ENCODE results near the gene GIGYF2. TPM values are rescaled to one million over a fixed set of nuclear protein-coding genes. Genes with fewer than 3 reads are reported as not detected.

GIGYF2 gene
- total RNA-seq, 2 experiments from 2014 or later, result 50.5 to 60.9 TPM

DNA sequence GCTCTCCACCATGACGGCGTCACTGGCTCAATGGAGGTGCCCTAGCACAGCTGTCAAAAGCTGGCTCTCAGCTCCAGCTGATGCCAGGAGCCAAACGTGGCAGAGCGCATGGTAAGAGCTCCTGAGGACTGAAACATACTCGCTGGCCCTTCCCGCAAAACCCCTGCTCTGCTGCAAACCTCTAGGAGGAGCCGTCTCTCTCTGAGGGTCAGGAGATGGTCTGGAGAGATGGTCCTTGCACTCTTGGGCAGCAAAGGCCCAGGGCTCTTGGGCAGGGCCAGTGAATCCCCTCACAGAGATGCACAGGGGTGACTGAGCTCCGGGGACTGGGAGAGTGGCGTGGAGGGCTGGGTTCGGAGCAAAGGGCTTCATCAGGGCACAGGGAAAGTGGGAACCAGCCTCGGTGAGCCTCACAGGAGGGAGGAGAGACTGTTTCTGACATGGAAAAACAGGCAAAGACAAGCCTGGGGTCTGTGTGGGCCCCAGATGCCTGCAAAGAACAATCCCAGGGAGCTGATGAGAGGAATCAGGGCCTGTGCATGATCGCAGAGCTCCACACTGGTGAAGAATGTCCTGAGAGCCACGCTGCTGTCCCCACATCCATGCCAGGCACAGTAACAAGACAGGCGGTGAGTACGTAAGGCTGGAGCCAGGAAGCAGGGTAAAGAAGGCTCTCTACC is 190.2 kb downstream of the GIGYF2 start:
- no peak overlapping the region for H2AFZ ChIP-seq (ENCODE audit: low read length)
- no peak overlapping the region for H3K27ac ChIP-seq (ENCODE audit: low read depth, low read length, poor library complexity, severe bottlenecking)
- H3K4me3 ChIP-seq (ENCODE audit: low read depth, low read length, poor library complexity, severe bottlenecking), result no peak overlapping the region
- H3K79me2 ChIP-seq (ENCODE audit: insufficient read depth, low read depth, low read length), result no peaks in the 10 kb centered on the region
- no peaks in the 10 kb centered on the region for H3K4me1 ChIP-seq (ENCODE audit: insufficient read depth, low read length, poor library complexity, severe bottlenecking)
- TF ChIP-seq EZH2phosphoT487 (IDR thresholded peaks at IDR 0.05; ENCODE audit: borderline replicate concordance, low read depth, low read length), result no peak
- TF ChIP-seq, protein P1, sequence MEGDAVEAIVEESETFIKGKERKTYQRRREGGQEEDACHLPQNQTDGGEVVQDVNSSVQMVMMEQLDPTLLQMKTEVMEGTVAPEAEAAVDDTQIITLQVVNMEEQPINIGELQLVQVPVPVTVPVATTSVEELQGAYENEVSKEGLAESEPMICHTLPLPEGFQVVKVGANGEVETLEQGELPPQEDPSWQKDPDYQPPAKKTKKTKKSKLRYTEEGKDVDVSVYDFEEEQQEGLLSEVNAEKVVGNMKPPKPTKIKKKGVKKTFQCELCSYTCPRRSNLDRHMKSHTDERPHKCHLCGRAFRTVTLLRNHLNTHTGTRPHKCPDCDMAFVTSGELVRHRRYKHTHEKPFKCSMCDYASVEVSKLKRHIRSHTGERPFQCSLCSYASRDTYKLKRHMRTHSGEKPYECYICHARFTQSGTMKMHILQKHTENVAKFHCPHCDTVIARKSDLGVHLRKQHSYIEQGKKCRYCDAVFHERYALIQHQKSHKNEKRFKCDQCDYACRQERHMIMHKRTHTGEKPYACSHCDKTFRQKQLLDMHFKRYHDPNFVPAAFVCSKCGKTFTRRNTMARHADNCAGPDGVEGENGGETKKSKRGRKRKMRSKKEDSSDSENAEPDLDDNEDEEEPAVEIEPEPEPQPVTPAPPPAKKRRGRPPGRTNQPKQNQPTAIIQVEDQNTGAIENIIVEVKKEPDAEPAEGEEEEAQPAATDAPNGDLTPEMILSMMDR (conservative IDR thresholded peaks at IDR 0.05; ENCODE audit: low read length), result peak; percentile 25; the same call in 1 of the 2 replicates
- H3K9me3 ChIP-seq (ENCODE audit: low read length), result no peaks in the 10 kb centered on the region
- DNase-seq (ENCODE audit: low spot score), result no peak
- no peaks in the 10 kb centered on the region for H3K9me2 ChIP-seq (ENCODE audit: insufficient read depth, low read length)
- no TSS peak for BruUV-seq (replicated peaks)
- ChIA-PET CTCF (ENCODE audit: unreplicated experiment) (no interaction called here), POLR2A (interaction anchor here (0.6 kb wide), 1 partner anchor 27 kb away, joined by 3 read pairs; no protein-coding TSS in a partner anchor)
- intact Hi-C loops (cut with micrococcal nuclease; ENCODE audit: unreplicated experiment), result no loop called here
- no peak overlapping the region for H3K4me2 ChIP-seq (ENCODE audit: low read length)
- H3K36me3 ChIP-seq (ENCODE audit: insufficient read depth, low read length), result no peaks in the 10 kb centered on the region
- H4K20me1 ChIP-seq (ENCODE audit: insufficient read depth, low read length), result no peaks in the 10 kb centered on the region

DNA sequence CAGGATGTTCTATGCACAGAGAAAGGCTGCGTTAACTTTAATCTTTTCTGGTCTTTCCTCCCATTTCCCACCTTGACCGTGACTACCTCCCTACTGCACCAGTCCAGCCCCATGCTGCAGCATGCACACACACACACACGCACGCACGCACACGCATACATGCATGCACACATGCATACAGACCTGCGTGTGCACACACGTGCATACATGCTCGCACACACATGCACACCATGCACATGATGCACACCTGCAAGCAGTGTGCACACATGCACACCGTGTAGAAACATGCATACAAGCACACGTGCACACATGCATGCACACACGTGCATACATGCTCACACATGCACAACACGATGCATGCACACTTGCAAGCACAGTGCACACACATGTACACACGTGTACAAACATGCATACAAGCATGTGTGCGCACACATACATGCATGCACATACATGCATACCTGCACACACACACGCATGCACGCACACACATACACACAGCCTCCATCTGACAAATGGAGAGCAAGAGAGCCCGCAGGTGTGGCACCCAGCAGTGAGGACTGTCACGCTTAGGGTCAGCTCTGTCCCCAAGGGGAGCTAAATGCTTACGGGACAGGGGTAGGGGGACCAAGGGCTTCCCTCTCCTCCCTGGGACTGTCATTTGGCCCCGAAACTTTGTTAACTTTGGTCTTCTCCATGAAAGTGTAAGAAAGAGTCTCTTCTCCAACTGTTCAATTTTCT is 191.1 kb downstream of the GIGYF2 start:
- Histone ChIP-seq H3K36me3 (ENCODE audit: insufficient read depth, low read length) (no peaks in the 10 kb centered on the region), H2AFZ (ENCODE audit: low read length) (no peak overlapping the region), H3K9me2 (ENCODE audit: insufficient read depth, low read length) (no peaks in the 10 kb centered on the region), H3K79me2 (ENCODE audit: insufficient read depth, low read depth, low read length) (no peaks in the 10 kb centered on the region), H3K27ac (ENCODE audit: low read depth, low read length, poor library complexity, severe bottlenecking) (no peak overlapping the region), H3K4me3 (ENCODE audit: low read depth, low read length, poor library complexity, severe bottlenecking) (no peak overlapping the region), H3K4me2 (ENCODE audit: low read length) (no peak overlapping the region), H3K4me1 (ENCODE audit: insufficient read depth, low read length, poor library complexity, severe bottlenecking) (no peaks in the 10 kb centered on the region), H4K20me1 (ENCODE audit: insufficient read depth, low read length) (no peaks in the 10 kb centered on the region), H3K9me3 (ENCODE audit: low read length) (no peaks in the 10 kb centered on the region)
- ChIA-PET CTCF (ENCODE audit: unreplicated experiment) (no interaction called here), POLR2A (no interaction called here)
- BruUV-seq (replicated peaks), result no TSS peak
- no peak for DNase-seq (ENCODE audit: low spot score)
- intact Hi-C loops (cut with micrococcal nuclease; ENCODE audit: unreplicated experiment), result no loop called here
- no peak for TF ChIP-seq EZH2phosphoT487 (IDR thresholded peaks at IDR 0.05; ENCODE audit: borderline replicate concordance, low read depth, low read length)
- TF ChIP-seq, protein P1 (conservative IDR thresholded peaks at IDR 0.05; ENCODE audit: low read length), result no peak
